Measurements from ENCODE around the gene STK32A. TPM values are rescaled to one million over a fixed set of nuclear protein-coding genes. Genes with fewer than 3 reads are reported as not detected.

The STK32A gene
- total and polyA plus RNA-seq, 2 donors (not counting 1 experiment from before 2014, with no cell fraction given): not detected

DNA sequence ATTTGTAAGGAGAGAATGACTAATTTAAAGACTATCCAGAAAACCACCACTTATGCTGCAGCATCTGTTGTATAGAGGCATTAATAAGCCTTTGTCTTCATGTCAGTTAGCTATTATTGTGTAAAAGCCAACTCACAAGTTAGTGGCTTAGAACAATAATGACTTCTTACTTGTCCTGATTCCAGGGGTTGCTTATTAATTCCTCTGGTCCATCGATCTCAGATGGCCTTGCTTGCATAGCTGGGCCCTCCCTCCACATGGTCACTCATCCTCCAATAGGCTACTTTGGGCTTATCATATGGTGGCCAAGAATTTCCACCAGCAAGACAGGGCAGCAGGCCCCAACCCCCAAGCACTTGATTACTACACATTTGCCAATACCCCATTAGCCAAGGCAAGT, 44.5 kb upstream of the STK32A start:
- no peak for ATAC-seq (ENCODE audit: low read depth)
- WGBS (ENCODE audit: insufficient coverage): no CpG with 5 or more reads among the region's 1 CpG
- POLR2A ChIA-PET: no interaction called here
- Histone ChIP-seq H3K9me3 (ENCODE audit: control extremely low read depth in 1 of 3, control insufficient read depth in 2 of 3, insufficient read depth in 1 of 3, low read length in 2 of 3) (no peaks in the 10 kb centered on the region), H3K27me3 (replicated peaks in 1 of 4; ENCODE audit: control extremely low read depth in 1 of 4, control insufficient read depth in 3 of 4, insufficient read depth in 4 of 4, low read length in 3 of 4) (no peaks in the 10 kb centered on the region), H3K4me3 (ENCODE audit: control extremely low read depth in 1 of 5, extremely low read depth in 1 of 5, insufficient read depth in 1 of 5, low read depth in 2 of 5, low read length in 4 of 5) (no peak overlapping the region), H3K4me1 (ENCODE audit: control insufficient read depth in 2 of 2, insufficient read depth in 2 of 2, low read length in 2 of 2) (no peaks in the 10 kb centered on the region), H3K9ac (ENCODE audit: low read length) (no peak overlapping the region), H3K27ac (ENCODE audit: low read length in 2 of 2) (no peak overlapping the region), H3K36me3 (replicated peaks in 1 of 2; ENCODE audit: control extremely low read depth in 1 of 2, control insufficient read depth in 1 of 2, extremely low read depth in 1 of 2, insufficient read depth in 2 of 2, low read length in 1 of 2) (no peaks in the 10 kb centered on the region), H3K4me2 (replicated peaks; ENCODE audit: low read depth, low read length, poor library complexity, severe bottlenecking) (no peak overlapping the region), H3K79me2 (ENCODE audit: control insufficient read depth, insufficient read depth, low read length) (no peaks in the 10 kb centered on the region), H4K20me1 (ENCODE audit: control insufficient read depth, insufficient read depth, low read length, poor library complexity, severe bottlenecking) (no peaks in the 10 kb centered on the region), H2AFZ (ENCODE audit: insufficient read depth, low read depth, low read length, poor library complexity, severe bottlenecking) (no peak overlapping the region)
- DNase-seq: no peak
- no peaks in the 10 kb centered on the region for H3K4me1 Mint-ChIP-seq
- H3K9me3 Mint-ChIP-seq (ENCODE audit: insufficient read depth): no peaks in the 10 kb centered on the region
- H3K4me3 Mint-ChIP-seq: no peak overlapping the region
- no peak overlapping the region for H3K27ac Mint-ChIP-seq
- CTCF ChIA-PET: interaction anchor here (0.6 to 4.3 kb wide), 2 partner anchors 10 to 965 kb away, joined by 3 to 20 read pairs; no protein-coding TSS in a partner anchor
- intact Hi-C loops (cut with micrococcal nuclease): no loop called here
- no peaks in the 10 kb centered on the region for H3K27me3 Mint-ChIP-seq
- no peak for TF ChIP-seq EZH2 (IDR thresholded peaks at IDR 0.05; ENCODE audit: borderline replicate concordance, insufficient read depth, low read depth, low read length, poor library complexity, severe bottlenecking)
- TF ChIP-seq CTCF (IDR thresholded peaks at IDR 0.05): no peak

DNA sequence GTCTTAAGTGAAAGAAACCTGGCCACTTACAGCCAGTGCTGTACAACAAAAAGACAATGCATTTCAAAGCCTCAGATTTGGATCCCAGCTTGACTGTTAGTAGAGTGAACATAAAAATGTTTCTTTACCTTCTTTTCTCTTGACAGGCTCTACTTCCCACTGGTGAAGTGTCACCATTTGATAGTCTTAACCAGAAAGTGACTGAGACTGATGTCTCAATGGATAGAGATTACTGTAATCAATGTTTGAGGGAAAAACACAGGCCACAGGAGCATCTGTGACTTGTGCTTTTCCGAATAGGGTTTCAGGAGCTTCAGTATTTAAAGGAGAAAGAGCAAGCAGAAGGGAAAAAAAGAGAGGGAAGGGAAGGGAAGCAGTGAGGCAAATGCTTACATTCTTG, 41.7 kb upstream of the STK32A start:
- CTCF ChIA-PET: no interaction called here
- H3K36me3 ChIP-seq (replicated peaks in 1 of 2; ENCODE audit: control extremely low read depth in 1 of 2, control insufficient read depth in 1 of 2, extremely low read depth in 1 of 2, insufficient read depth in 2 of 2, low read length in 1 of 2): no peaks in the 10 kb centered on the region
- intact Hi-C loops (cut with micrococcal nuclease): no loop called here
- no peaks in the 10 kb centered on the region for H3K27me3 Mint-ChIP-seq
- H3K9me3 ChIP-seq (ENCODE audit: control extremely low read depth in 1 of 3, control insufficient read depth in 2 of 3, insufficient read depth in 1 of 3, low read length in 2 of 3): no peaks in the 10 kb centered on the region
- no peak overlapping the region for H3K27ac ChIP-seq (ENCODE audit: low read length in 2 of 2)
- H3K27me3 ChIP-seq (replicated peaks in 1 of 4; ENCODE audit: control extremely low read depth in 1 of 4, control insufficient read depth in 3 of 4, insufficient read depth in 4 of 4, low read length in 3 of 4): no peaks in the 10 kb centered on the region
- no peaks in the 10 kb centered on the region for H3K4me1 ChIP-seq (ENCODE audit: control insufficient read depth in 2 of 2, insufficient read depth in 2 of 2, low read length in 2 of 2)
- H3K9me3 Mint-ChIP-seq (ENCODE audit: insufficient read depth): no peaks in the 10 kb centered on the region
- ATAC-seq (ENCODE audit: low read depth) (no peak), DNase-seq (no peak)
- H3K4me1 Mint-ChIP-seq: no peaks in the 10 kb centered on the region
- H2AFZ ChIP-seq (ENCODE audit: insufficient read depth, low read depth, low read length, poor library complexity, severe bottlenecking): no peak overlapping the region
- H3K79me2 ChIP-seq (ENCODE audit: control insufficient read depth, insufficient read depth, low read length): no peaks in the 10 kb centered on the region
- POLR2A ChIA-PET: no interaction called here
- H3K4me3 Mint-ChIP-seq: no peak overlapping the region
- no peak overlapping the region for H3K4me2 ChIP-seq (replicated peaks; ENCODE audit: low read depth, low read length, poor library complexity, severe bottlenecking)
- TF ChIP-seq CTCF (IDR thresholded peaks at IDR 0.05): no peak
- H4K20me1 ChIP-seq (ENCODE audit: control insufficient read depth, insufficient read depth, low read length, poor library complexity, severe bottlenecking): no peaks in the 10 kb centered on the region
- no peak overlapping the region for H3K4me3 ChIP-seq (ENCODE audit: control extremely low read depth in 1 of 5, extremely low read depth in 1 of 5, insufficient read depth in 1 of 5, low read depth in 2 of 5, low read length in 4 of 5)
- no peak overlapping the region for H3K9ac ChIP-seq (ENCODE audit: low read length)
- WGBS (ENCODE audit: insufficient coverage): 75% methylated on average over 1 of the region's 1 CpG
- no peak overlapping the region for H3K27ac Mint-ChIP-seq
